22Rv1 (cell line): ENCODE data around the gene WWP2.

ENCODE experiments used
- H3K27ac ChIP-seq: fragments of 450-650 bp; 2 replicates; pipeline ENCODE4 v1.5.1; 2017
- ZFX ChIP-seq: fragments of 450-650 bp; IDR thresholded peaks from 2 replicates; pipeline ENCODE4 v1.6.1; 2017; ENCODE audit warnings: antibody characterized with exemption, borderline replicate concordance
- TF ChIP-seq, protein P1 (sequence below): fragments of 450-650 bp; IDR thresholded peaks from 2 replicates; pipeline ENCODE4 v1.5.1; 2017; ENCODE audit warnings: mild to moderate bottlenecking

Gene WWP2

DNA sequence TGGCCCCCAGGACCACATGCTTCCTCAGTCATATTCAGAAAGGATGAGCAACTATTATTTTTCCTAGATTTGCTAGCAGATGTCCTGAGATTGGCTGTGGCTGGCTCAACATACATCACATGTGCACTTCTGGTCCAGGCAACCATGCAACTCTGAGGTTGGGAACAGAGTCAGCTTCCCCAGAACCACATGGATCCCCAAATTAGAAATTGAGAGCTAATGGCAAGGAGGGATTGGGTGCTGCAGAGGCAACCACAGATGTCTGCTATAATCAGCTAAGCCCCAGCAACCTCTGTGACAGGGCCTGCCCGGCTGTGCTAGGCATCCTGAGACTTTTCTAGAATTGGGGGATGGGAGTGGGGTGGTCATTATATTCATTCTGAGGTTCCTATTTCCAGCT lies 155.2 kb downstream of the WWP2 start:
- no peak overlapping the region for H3K27ac ChIP-seq
- no peak for TF ChIP-seq ZFX
- TF ChIP-seq, protein P1, sequence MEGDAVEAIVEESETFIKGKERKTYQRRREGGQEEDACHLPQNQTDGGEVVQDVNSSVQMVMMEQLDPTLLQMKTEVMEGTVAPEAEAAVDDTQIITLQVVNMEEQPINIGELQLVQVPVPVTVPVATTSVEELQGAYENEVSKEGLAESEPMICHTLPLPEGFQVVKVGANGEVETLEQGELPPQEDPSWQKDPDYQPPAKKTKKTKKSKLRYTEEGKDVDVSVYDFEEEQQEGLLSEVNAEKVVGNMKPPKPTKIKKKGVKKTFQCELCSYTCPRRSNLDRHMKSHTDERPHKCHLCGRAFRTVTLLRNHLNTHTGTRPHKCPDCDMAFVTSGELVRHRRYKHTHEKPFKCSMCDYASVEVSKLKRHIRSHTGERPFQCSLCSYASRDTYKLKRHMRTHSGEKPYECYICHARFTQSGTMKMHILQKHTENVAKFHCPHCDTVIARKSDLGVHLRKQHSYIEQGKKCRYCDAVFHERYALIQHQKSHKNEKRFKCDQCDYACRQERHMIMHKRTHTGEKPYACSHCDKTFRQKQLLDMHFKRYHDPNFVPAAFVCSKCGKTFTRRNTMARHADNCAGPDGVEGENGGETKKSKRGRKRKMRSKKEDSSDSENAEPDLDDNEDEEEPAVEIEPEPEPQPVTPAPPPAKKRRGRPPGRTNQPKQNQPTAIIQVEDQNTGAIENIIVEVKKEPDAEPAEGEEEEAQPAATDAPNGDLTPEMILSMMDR, result no peak

DNA sequence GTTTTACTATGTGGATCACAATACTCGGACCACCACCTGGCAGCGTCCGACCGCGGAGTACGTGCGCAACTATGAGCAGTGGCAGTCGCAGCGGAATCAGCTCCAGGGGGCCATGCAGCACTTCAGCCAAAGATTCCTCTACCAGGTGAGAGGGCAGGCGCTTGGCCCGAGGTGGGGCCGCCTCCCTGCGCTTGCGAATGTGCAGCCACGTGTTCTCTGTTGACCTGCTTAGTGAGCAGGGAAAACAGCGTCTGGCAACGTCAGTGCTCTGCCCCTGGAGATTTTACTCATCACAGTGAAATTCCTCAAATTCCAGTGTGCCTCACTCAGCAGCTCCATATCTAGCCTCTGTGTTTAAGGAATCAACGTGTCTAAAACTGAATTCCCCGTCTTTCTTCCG lies 155.6 kb downstream of the WWP2 start:
- no peak for TF ChIP-seq ZFX
- TF ChIP-seq, protein P1, result no peak
- no peak overlapping the region for H3K27ac ChIP-seq

DNA sequence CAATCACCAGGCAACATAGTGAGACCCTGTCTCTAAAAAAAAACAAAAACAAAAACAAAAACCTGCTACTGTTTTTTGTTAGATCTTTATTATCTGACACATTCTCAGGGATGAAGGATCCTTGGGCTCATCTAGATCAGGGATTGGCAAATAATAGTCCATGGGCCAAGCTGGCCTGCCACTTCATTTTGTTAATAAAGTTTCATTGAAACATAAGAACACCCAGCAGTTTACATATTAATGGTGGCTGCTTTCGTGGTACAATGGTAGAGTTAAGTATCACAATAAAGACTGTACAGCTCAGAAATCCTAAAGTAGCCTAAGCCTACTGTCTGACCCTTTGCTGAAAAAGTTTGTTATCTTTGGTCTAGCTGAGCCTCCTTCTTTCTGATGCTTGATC lies 156.1 kb downstream of the WWP2 start:
- H3K27ac ChIP-seq, result no peak overlapping the region
- TF ChIP-seq, protein P1, result no peak
- no peak for TF ChIP-seq ZFX

DNA sequence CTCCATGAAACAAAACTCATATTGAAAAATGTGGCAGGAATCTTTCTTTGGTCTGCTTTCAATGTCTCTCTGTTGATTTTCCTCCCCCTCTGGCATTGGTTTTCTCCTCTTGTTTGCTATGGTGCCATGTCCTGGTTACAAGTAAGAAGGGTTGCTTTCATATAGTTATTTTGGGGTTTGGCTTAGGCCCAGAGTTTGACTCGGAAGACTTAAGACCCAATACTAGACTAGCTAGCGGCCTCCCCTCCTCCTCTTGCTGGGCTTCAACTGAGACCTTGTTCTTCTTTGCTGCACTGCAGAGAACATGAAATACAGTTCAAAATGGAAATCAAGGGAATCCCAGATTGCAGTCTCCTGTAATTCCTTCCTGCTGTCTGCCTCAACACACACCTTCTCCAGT lies 159.0 kb downstream of the WWP2 start:
- TF ChIP-seq, protein P1, result no peak
- no peak for TF ChIP-seq ZFX
- H3K27ac ChIP-seq, result no peak overlapping the region

DNA sequence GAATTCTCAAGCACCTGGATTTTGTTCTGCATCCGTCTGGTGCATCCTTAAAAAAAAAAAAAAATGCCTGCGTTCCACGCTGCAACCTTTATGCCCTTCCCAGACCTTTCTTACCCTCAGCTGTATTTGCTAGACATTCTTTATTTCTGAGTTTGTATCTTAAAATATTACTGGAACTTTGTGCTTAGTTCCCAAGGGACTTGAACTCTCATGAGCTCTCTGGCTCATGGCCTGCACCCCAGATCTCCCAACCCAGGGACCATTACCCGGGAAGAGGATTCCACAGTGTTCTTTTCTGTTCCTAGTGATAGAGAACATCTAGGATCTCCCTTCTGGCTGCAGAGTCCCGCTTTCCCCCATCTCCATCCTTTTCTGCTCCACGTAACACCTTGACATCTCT lies 160.1 kb downstream of the WWP2 start:
- no peak overlapping the region for H3K27ac ChIP-seq
- no peak for TF ChIP-seq ZFX
- TF ChIP-seq, protein P1, result no peak

DNA sequence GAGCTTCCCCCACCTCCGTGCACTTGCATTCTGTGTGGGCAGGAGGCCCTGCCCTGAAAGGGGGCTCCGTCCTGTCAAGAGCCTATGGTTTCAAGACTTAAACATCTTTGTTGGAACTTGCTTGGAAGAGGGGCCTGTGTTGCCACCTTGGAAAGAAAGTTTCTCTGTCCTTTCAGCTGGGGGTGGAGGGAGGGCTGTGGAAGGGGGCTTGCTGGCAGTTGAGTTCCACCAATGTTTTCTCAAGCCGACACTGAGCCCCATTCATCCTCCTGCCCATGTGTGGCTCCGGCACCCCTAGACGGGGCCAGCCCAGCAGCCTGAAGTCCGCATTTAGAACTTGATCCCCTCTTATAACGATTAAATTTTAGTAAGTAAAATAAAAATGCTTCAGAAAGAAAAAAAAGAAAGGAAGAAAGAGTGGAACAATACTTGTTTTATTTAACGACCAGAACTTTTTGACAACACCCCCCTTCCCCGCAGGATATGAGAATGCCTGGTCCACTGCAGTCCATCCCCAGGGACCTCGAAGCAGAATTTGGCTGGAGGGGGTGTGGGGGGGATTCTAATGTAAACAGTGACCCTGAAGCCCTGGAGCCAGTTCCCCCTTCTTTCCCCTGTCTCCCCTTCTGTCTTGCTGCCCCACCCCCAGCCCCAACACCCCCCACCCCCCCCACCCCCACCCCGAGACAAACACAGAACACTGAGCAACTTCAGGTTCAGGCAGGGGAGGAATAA lies 162.1 kb downstream of the WWP2 start:
- H3K27ac ChIP-seq, result no peak overlapping the region
- TF ChIP-seq ZFX, result no peak
- TF ChIP-seq, protein P1, result no peak

DNA sequence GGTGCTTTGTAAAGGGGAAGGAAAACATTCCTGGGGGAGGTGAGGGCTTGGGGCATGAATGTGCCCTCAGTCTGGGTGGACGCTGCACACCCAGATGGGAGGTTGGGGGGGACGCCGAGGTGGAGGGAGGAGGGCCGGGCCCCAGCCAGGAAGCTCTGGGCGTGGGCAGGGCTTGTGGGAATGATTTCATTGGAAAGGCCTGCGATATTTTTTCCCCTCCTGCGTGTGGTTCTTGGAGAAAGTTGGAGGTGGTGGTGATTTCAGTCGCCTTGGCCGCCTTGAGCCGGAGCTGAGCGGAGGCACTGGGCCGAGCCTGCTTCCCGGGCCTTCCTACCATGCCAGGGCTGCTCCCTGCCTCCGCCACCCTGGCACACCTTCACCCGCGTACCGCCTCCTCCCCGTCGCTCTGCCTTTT lies 162.7 kb downstream of the WWP2 start:
- TF ChIP-seq ZFX, result no peak
- TF ChIP-seq, protein P1, result no peak
- no peak overlapping the region for H3K27ac ChIP-seq
